SK-N-DZ (cell line): ENCODE results near the gene RBP7. TPM values are rescaled to one million over a fixed set of nuclear protein-coding genes. Genes with fewer than 3 reads are reported as not detected.
"Not testable (repeated sequence)": the region's sequence is repeated elsewhere in the genome, so short reads cannot be mapped to it uniquely, and the experiment has no call there.

ENCODE experiments used
- DNase-seq: peaks from one replicate; pipeline ENCODE4 v3.0.0-alpha.2; 2015; ENCODE audit warnings: low spot score
- polyA plus RNA-seq, 2 experiments: library from polyadenylated mRNA; depleted of rRNA; stranded (reverse); fragments of >200 nt; gene quantifications; 2 replicates each; pipeline ENCODE4 v1.2.3, GENCODE V29; 2014

RBP7 gene
- not detected in 2 replicates for polyA plus RNA-seq (2014; cell fraction: cytosol; rRNA removed)
- polyA plus RNA-seq (2014; cell fraction: nucleus; rRNA removed) = not detected in 2 replicates

- no peak for DNase-seq
Observed at GRCh38 chr1:9996624-9997582, at the start of gene RBP7. RBP7 (plus strand) TSS chr1:9997228; CDS start chr1:9997259, 31 bp downstream.

GRCh38 chr1:9957726-9958125, 39.3 kb upstream of the RBP7 start:
- DNase-seq = no peak

GRCh38 chr1:9960011-9960410, 37.0 kb upstream of the RBP7 start:
- DNase-seq = no peak

GRCh38 chr1:9960706-9961562, 36.1 kb upstream of the RBP7 start:
- peak; percentile 64 for DNase-seq

GRCh38 chr1:9984253-9984652, 12.8 kb upstream of the RBP7 start:
- no peak for DNase-seq

GRCh38 chr1:9985001-9985400, 12.0 kb upstream of the RBP7 start:
- DNase-seq = no peak

- DNase-seq = no peak
Observed at GRCh38 chr1:9989773-9990172, 7.3 kb upstream of the RBP7 start.

GRCh38 chr1:9990944-9991343, 6.1 kb upstream of the RBP7 start:
- no peak for DNase-seq

- DNase-seq = no peak
Observed at GRCh38 chr1:9992910-9993309, 4.1 kb upstream of the RBP7 start.

- no peak for DNase-seq
Observed at GRCh38 chr1:9993561-9994075, 3.4 kb upstream of the RBP7 start.

GRCh38 chr1:10001016-10001665, 4.1 kb downstream of the RBP7 start:
- DNase-seq = no peak

- DNase-seq = not testable (repeated sequence)
Observed at GRCh38 chr1:10005248-10005647, 8.2 kb downstream of the RBP7 start.

- no peak for DNase-seq
Observed at GRCh38 chr1:10007169-10007568, 10.1 kb downstream of the RBP7 start.

GRCh38 chr1:10014016-10014415, 17.0 kb downstream of the RBP7 start:
- DNase-seq = no peak

GRCh38 chr1:10019561-10019960, 22.5 kb downstream of the RBP7 start:
- no peak for DNase-seq

GRCh38 chr1:10020086-10020485, 23.1 kb downstream of the RBP7 start:
- no peak for DNase-seq

- DNase-seq = not testable (repeated sequence)
Observed at GRCh38 chr1:10020678-10021077, 23.6 kb downstream of the RBP7 start.

GRCh38 chr1:10021992-10022391, 25.0 kb downstream of the RBP7 start:
- not testable (repeated sequence) for DNase-seq

GRCh38 chr1:10022656-10023055, 25.6 kb downstream of the RBP7 start:
- DNase-seq = no peak

GRCh38 chr1:10025354-10025753, 28.3 kb downstream of the RBP7 start:
- no peak for DNase-seq

GRCh38 chr1:10027027-10027426, 30.0 kb downstream of the RBP7 start:
- no peak for DNase-seq
